Neural progenitor cell (in vitro differentiated cells): Measurements from ENCODE around the gene PLCXD3. TPM values are rescaled to one million over a fixed set of nuclear protein-coding genes. Genes with fewer than 3 reads are reported as not detected.

Experiments
- DNase-seq: peaks from one replicate; pipeline ENCODE4 v3.0.0-alpha.2; 2016; ENCODE audit warnings: low spot score
- H2AFZ ChIP-seq: fragments of 200-600 bp; sonication (generic); replicated peaks from 2 replicates; pipeline ENCODE4 v1.6.1; 2016; ENCODE audit warnings: antibody characterized with exemption
- H3F3A ChIP-seq: fragments of 200-600 bp; sonication (generic); 2 replicates; pipeline ENCODE4 v1.6.1; 2016; ENCODE audit warnings: antibody characterized with exemption, low read depth
- H3K27ac ChIP-seq: fragments of 200-600 bp; sonication (generic); 2 replicates; pipeline ENCODE4 v1.5.1; 2016; ENCODE audit warnings: mild to moderate bottlenecking
- H3K27me3 ChIP-seq: fragments of 200-600 bp; sonication (generic); 2 replicates; pipeline ENCODE4 v1.6.1; 2016; ENCODE audit warnings: mild to moderate bottlenecking, moderate library complexity
- H3K36me3 ChIP-seq: fragments of 200-600 bp; sonication (generic); 2 replicates; pipeline ENCODE4 v1.5.1; 2016
- H3K4me1 ChIP-seq: fragments of 200-600 bp; sonication (generic); 2 replicates; pipeline ENCODE4 v1.6.1; 2016; ENCODE audit warnings: mixed run types
- H3K4me2 ChIP-seq: fragments of 200-600 bp; sonication (generic); 2 replicates; pipeline ENCODE4 v1.6.1; 2016
- H3K4me3 ChIP-seq: fragments of 200-600 bp; sonication (generic); 2 replicates; pipeline ENCODE4 v1.5.1; 2016
- H3K79me2 ChIP-seq: fragments of 200-600 bp; sonication (generic); 2 replicates; pipeline ENCODE4 v1.6.1; 2016; ENCODE audit warnings: low read depth
- H3K9ac ChIP-seq: fragments of 200-600 bp; sonication (generic); 2 replicates; pipeline ENCODE4 v1.6.1; 2016
- H3K9me3 ChIP-seq: fragments of 200-600 bp; sonication (generic); 2 replicates; pipeline ENCODE4 v1.5.1; 2016; ENCODE audit warnings: low read depth
- H4K20me1 ChIP-seq: fragments of 200-600 bp; sonication (generic); 2 replicates; pipeline ENCODE4 v1.6.1; 2016; ENCODE audit warnings: low read depth
- H3K27ac Mint-ChIP-seq: 3 replicates; pipeline ENCODE4 v1.8.0; 2021; ENCODE audit warnings: mixed read lengths
- H3K27me3 Mint-ChIP-seq: 2 replicates; pipeline ENCODE4 v1.8.0; 2022; ENCODE audit warnings: low read depth, mild to moderate bottlenecking, inconsistent platforms, moderate library complexity, mixed read lengths; ENCODE audit not compliant: insufficient read depth
- H3K36me3 Mint-ChIP-seq: 3 replicates; pipeline ENCODE4 v1.8.0; 2021; ENCODE audit warnings: mixed read lengths
- H3K4me1 Mint-ChIP-seq: 3 replicates; pipeline ENCODE4 v1.8.0; 2021; ENCODE audit warnings: mixed read lengths
- H3K4me3 Mint-ChIP-seq: 3 replicates; pipeline ENCODE4 v1.8.0; 2021; ENCODE audit warnings: mild to moderate bottlenecking, moderate library complexity, mixed read lengths
- H3K9me3 Mint-ChIP-seq: 3 replicates; pipeline ENCODE4 v1.8.0; 2020; ENCODE audit warnings: mixed read lengths
- CTCF ChIP-seq: fragments of 200-600 bp; sonication (generic); IDR thresholded peaks from 2 replicates; pipeline ENCODE4 v1.5.1; 2017; ENCODE audit warnings: antibody characterized with exemption, mild to moderate bottlenecking
- EZH2 ChIP-seq: fragments of 200-600 bp; sonication (generic); IDR thresholded peaks from 2 replicates; pipeline ENCODE4 v1.6.1; 2017; ENCODE audit warnings: antibody characterized with exemption, mild to moderate bottlenecking, moderate library complexity
- EZH2phosphoT487 ChIP-seq: fragments of 200-600 bp; sonication (generic); IDR thresholded peaks from 2 replicates; pipeline ENCODE4 v1.6.1; 2017; ENCODE audit warnings: antibody characterized with exemption
- total RNA-seq: library from RNA; depleted of rRNA; stranded (reverse); fragments of >200 nt; gene quantifications from 2 replicates; pipeline ENCODE4 v1.2.3, GENCODE V29; 2015; ENCODE audit warnings: low replicate concordance

Gene PLCXD3
- total RNA-seq, 1 donor from 2014 or later, result not detected

- no peak overlapping the region for H3K4me2 ChIP-seq
- Mint-ChIP-seq H3K4me3 (no peak overlapping the region), H3K27ac (no peak overlapping the region), H3K36me3 (no peaks in the 10 kb centered on the region), H3K9me3 (peaks cover 8% of the 10 kb centered on the region), H3K27me3 (peaks cover 2% of the 10 kb centered on the region), H3K4me1 (peaks cover 2% of the 10 kb centered on the region)
- no peaks in the 10 kb centered on the region for H3K27me3 ChIP-seq
- H3K4me1 ChIP-seq, result peaks cover 9% of the 10 kb centered on the region
- H3K36me3 ChIP-seq, result no peaks in the 10 kb centered on the region
- DNase-seq, result peak; percentile 61
- TF ChIP-seq CTCF (peak; percentile 74), EZH2 (no peak)
- H3K9me3 ChIP-seq, result no peaks in the 10 kb centered on the region
- H4K20me1 ChIP-seq, result no peaks in the 10 kb centered on the region
- no peak overlapping the region for H3K4me3 ChIP-seq
- H3F3A ChIP-seq, result no peaks in the 10 kb centered on the region
- H3K79me2 ChIP-seq, result no peaks in the 10 kb centered on the region
- H3K27ac ChIP-seq, result no peak overlapping the region
- peak overlapping the region; percentile 91 for H2AFZ ChIP-seq
- H3K9ac ChIP-seq, result no peak overlapping the region
Measured at GRCh38 chr5:41524174-41524573, 13.8 kb upstream of the PLCXD3 start.

- Mint-ChIP-seq H3K36me3 (no peaks in the 10 kb centered on the region), H3K4me3 (no peak overlapping the region), H3K4me1 (peaks cover 2% of the 10 kb centered on the region), H3K9me3 (no peaks in the 10 kb centered on the region), H3K27me3 (peaks cover 2% of the 10 kb centered on the region), H3K27ac (no peak overlapping the region)
- Histone ChIP-seq H3K79me2 (no peaks in the 10 kb centered on the region), H3K4me2 (no peak overlapping the region), H3K27ac (no peak overlapping the region), H3F3A (no peaks in the 10 kb centered on the region), H3K4me1 (peaks cover 9% of the 10 kb centered on the region), H3K9me3 (no peaks in the 10 kb centered on the region), H3K4me3 (no peak overlapping the region), H3K27me3 (peaks cover 3% of the 10 kb centered on the region), H2AFZ (no peak overlapping the region), H3K36me3 (no peaks in the 10 kb centered on the region), H4K20me1 (peaks cover 1% of the 10 kb centered on the region), H3K9ac (no peak overlapping the region)
- TF ChIP-seq EZH2 (no peak), EZH2phosphoT487 (no peak)
- no peak for DNase-seq
Measured at GRCh38 chr5:41522193-41522786, 11.9 kb upstream of the PLCXD3 start.

- Mint-ChIP-seq H3K4me1 (peaks cover 2% of the 10 kb centered on the region), H3K27ac (no peak overlapping the region), H3K4me3 (no peak overlapping the region), H3K36me3 (no peaks in the 10 kb centered on the region), H3K27me3 (peaks cover 2% of the 10 kb centered on the region), H3K9me3 (no peaks in the 10 kb centered on the region)
- Histone ChIP-seq H3K9ac (no peak overlapping the region), H2AFZ (no peak overlapping the region), H3F3A (no peaks in the 10 kb centered on the region), H3K4me2 (no peak overlapping the region), H3K27ac (no peak overlapping the region), H3K9me3 (no peaks in the 10 kb centered on the region), H3K4me1 (peaks cover 9% of the 10 kb centered on the region), H3K27me3 (peaks cover 14% of the 10 kb centered on the region), H3K79me2 (no peaks in the 10 kb centered on the region), H4K20me1 (peaks cover 5% of the 10 kb centered on the region), H3K4me3 (no peak overlapping the region), H3K36me3 (no peaks in the 10 kb centered on the region)
- no peak for DNase-seq
- TF ChIP-seq CTCF (peak; percentile 17), EZH2 (no peak), EZH2phosphoT487 (no peak)
Measured at GRCh38 chr5:41519801-41520200, 9.4 kb upstream of the PLCXD3 start.

- H3K27ac Mint-ChIP-seq, result no peak overlapping the region
- Histone ChIP-seq H3K4me1 (peaks cover 9% of the 10 kb centered on the region), H3K9me3 (no peaks in the 10 kb centered on the region), H4K20me1 (peaks cover 5% of the 10 kb centered on the region), H3K4me3 (no peak overlapping the region), H3K27me3 (peaks cover 15% of the 10 kb centered on the region), H3K4me2 (no peak overlapping the region), H3K36me3 (no peaks in the 10 kb centered on the region), H3K79me2 (no peaks in the 10 kb centered on the region), H3F3A (no peaks in the 10 kb centered on the region), H3K9ac (no peak overlapping the region), H3K27ac (no peak overlapping the region), H2AFZ (no peak overlapping the region)
- TF ChIP-seq CTCF (no peak), EZH2 (no peak), EZH2phosphoT487 (no peak)
- H3K27me3 Mint-ChIP-seq, result peaks cover 2% of the 10 kb centered on the region
- no peak overlapping the region for H3K4me3 Mint-ChIP-seq
- peaks cover 2% of the 10 kb centered on the region for H3K4me1 Mint-ChIP-seq
- H3K36me3 Mint-ChIP-seq, result no peaks in the 10 kb centered on the region
- no peak for DNase-seq
- no peaks in the 10 kb centered on the region for H3K9me3 Mint-ChIP-seq
Measured at GRCh38 chr5:41517909-41518308, 7.5 kb upstream of the PLCXD3 start.
